Measurements from ENCODE around the gene GRAMD2A.
A peak's percentile ranks its signal among the peaks of the same experiment; 100 is the strongest.

GRAMD2A gene

GRCh38 chr15:72227192-72227586 is 29.6 kb upstream of the GRAMD2A start:
- peaks cover 28% of the 10 kb centered on the region for H4K20me1 ChIP-seq (ENCODE audit: low read depth, low read length)
- peak overlapping the region; percentile 88 for H3K4me2 ChIP-seq (ENCODE audit: low read depth, low read length, poor library complexity, severe bottlenecking)
- TF ChIP-seq CTCF (IDR thresholded peaks at IDR 0.05; ENCODE audit: insufficient read depth, low read length, poor library complexity, severe bottlenecking) (no peak), EZH2phosphoT487 (conservative IDR thresholded peaks at IDR 0.05; ENCODE audit: low read length) (no peak)
- H3K9ac ChIP-seq (ENCODE audit: low read length) = peak overlapping the region; percentile 98
- H3K9me2 ChIP-seq (replicated peaks; ENCODE audit: insufficient read depth, low read length) = no peaks in the 10 kb centered on the region
- no peaks in the 10 kb centered on the region for H3K9me3 ChIP-seq (ENCODE audit: insufficient read depth, low read length)
- H3F3A ChIP-seq (ENCODE audit: insufficient read depth) = peaks cover 57% of the 10 kb centered on the region
- H3K36me3 ChIP-seq (ENCODE audit: low read length) = peaks cover 3% of the 10 kb centered on the region
- peaks cover 86% of the 10 kb centered on the region for H3K79me2 ChIP-seq (ENCODE audit: insufficient read depth, low read length)
- peak overlapping the region; percentile 93 for H3K27ac ChIP-seq (ENCODE audit: low read depth, low read length)
- H3K4me3 ChIP-seq (ENCODE audit: insufficient read depth, low read length, poor library complexity, severe bottlenecking) = peak overlapping the region; percentile 97
- H2AFZ ChIP-seq (ENCODE audit: low read depth, low read length, severe bottlenecking) = no peak overlapping the region
- no peaks in the 10 kb centered on the region for H3K27me3 ChIP-seq (ENCODE audit: low read length)

GRCh38 chr15:72223278-72223677 is 25.7 kb upstream of the GRAMD2A start:
- H3K9me2 ChIP-seq (replicated peaks; ENCODE audit: insufficient read depth, low read length) = no peaks in the 10 kb centered on the region
- no peak overlapping the region for H2AFZ ChIP-seq (ENCODE audit: low read depth, low read length, severe bottlenecking)
- H4K20me1 ChIP-seq (ENCODE audit: low read depth, low read length) = peaks cover 65% of the 10 kb centered on the region
- H3K4me3 ChIP-seq (ENCODE audit: insufficient read depth, low read length, poor library complexity, severe bottlenecking) = no peak overlapping the region
- peaks cover 26% of the 10 kb centered on the region for H3K36me3 ChIP-seq (ENCODE audit: low read length)
- H3K9me3 ChIP-seq (ENCODE audit: insufficient read depth, low read length) = no peaks in the 10 kb centered on the region
- H3F3A ChIP-seq (ENCODE audit: insufficient read depth) = peaks cover 23% of the 10 kb centered on the region
- no peak overlapping the region for H3K9ac ChIP-seq (ENCODE audit: low read length)
- H3K79me2 ChIP-seq (ENCODE audit: insufficient read depth, low read length) = peaks cover 95% of the 10 kb centered on the region
- TF ChIP-seq CTCF (IDR thresholded peaks at IDR 0.05; ENCODE audit: insufficient read depth, low read length, poor library complexity, severe bottlenecking) (no peak), EZH2phosphoT487 (conservative IDR thresholded peaks at IDR 0.05; ENCODE audit: low read length) (no peak)
- H3K27me3 ChIP-seq (ENCODE audit: low read length) = no peaks in the 10 kb centered on the region
- H3K27ac ChIP-seq (ENCODE audit: low read depth, low read length) = no peak overlapping the region
- H3K4me2 ChIP-seq (ENCODE audit: low read depth, low read length, poor library complexity, severe bottlenecking) = no peak overlapping the region

GRCh38 chr15:72222393-72222792 is 24.8 kb upstream of the GRAMD2A start:
- Histone ChIP-seq H3K9me3 (ENCODE audit: insufficient read depth, low read length) (no peaks in the 10 kb centered on the region), H3K27me3 (ENCODE audit: low read length) (no peaks in the 10 kb centered on the region), H3F3A (ENCODE audit: insufficient read depth) (peaks cover 20% of the 10 kb centered on the region), H3K36me3 (ENCODE audit: low read length) (peaks cover 32% of the 10 kb centered on the region), H2AFZ (ENCODE audit: low read depth, low read length, severe bottlenecking) (no peak overlapping the region), H3K79me2 (ENCODE audit: insufficient read depth, low read length) (peaks cover 90% of the 10 kb centered on the region), H3K9me2 (replicated peaks; ENCODE audit: insufficient read depth, low read length) (no peaks in the 10 kb centered on the region), H4K20me1 (ENCODE audit: low read depth, low read length) (peaks cover 70% of the 10 kb centered on the region), H3K4me2 (ENCODE audit: low read depth, low read length, poor library complexity, severe bottlenecking) (no peak overlapping the region), H3K4me3 (ENCODE audit: insufficient read depth, low read length, poor library complexity, severe bottlenecking) (no peak overlapping the region), H3K9ac (ENCODE audit: low read length) (no peak overlapping the region), H3K27ac (ENCODE audit: low read depth, low read length) (no peak overlapping the region)
- TF ChIP-seq CTCF (IDR thresholded peaks at IDR 0.05; ENCODE audit: insufficient read depth, low read length, poor library complexity, severe bottlenecking) = no peak
- TF ChIP-seq EZH2phosphoT487 (conservative IDR thresholded peaks at IDR 0.05; ENCODE audit: low read length) = no peak

All from SU-DHL-6 (cell line).